PC-3 (cell line): ENCODE measurements around the gene IQSEC1. TPM values are rescaled to one million over a fixed set of nuclear protein-coding genes. Genes with fewer than 3 reads are reported as not detected.

Experiments
- ATAC-seq: fragments of 200-7000 bp; cut with Tn5 transposase; 2 replicates; pipeline ENCODE4 v1.9.1; 2020; ENCODE audit warnings: mild to moderate bottlenecking, moderate library complexity
- BruUV-seq: library from RNA; stranded (reverse); fragments of 400-500 nt; replicated peaks from 2 replicates; lab custom pipeline; 2021; lab: Mats Ljungman, UMichigan
- CTCF ChIA-PET: fragments of 300-600 bp; sonication (Branson Sonifier 250); formaldehyde crosslinking; loops from one replicate; lab custom pipeline; 2022; ENCODE audit warnings: antibody characterized with exemption; lab: Charles Lee
- POLR2A ChIA-PET: fragments of 300-600 bp; sonication (Branson Sonifier 250); formaldehyde crosslinking; loops from one replicate; lab custom pipeline; 2022; ENCODE audit warnings: antibody characterized with exemption; ENCODE audit not compliant: unreplicated experiment; lab: Charles Lee
- DNase-seq: peaks from one replicate; pipeline ENCODE4 v3.0.0-alpha.2; 2015
- H2AFZ ChIP-seq: fragments of 300-600 bp; sonication (generic); 2 replicates; pipeline ENCODE4 v1.6.0; 2016; ENCODE audit warnings: antibody characterized with exemption, low read length
- H3F3A ChIP-seq: fragments of 300-600 bp; sonication (generic); one replicate; pipeline ENCODE4 v1.6.0; 2017; ENCODE audit warnings: antibody characterized with exemption, low read length, control low read depth, mild to moderate bottlenecking; ENCODE audit not compliant: unreplicated experiment
- H3K27ac ChIP-seq: fragments of 300-600 bp; sonication (generic); 2 replicates; pipeline ENCODE4 v1.5.1; 2016; ENCODE audit warnings: mild to moderate bottlenecking, low read length
- H3K27me3 ChIP-seq: fragments of 300-600 bp; sonication (generic); 2 replicates; pipeline ENCODE4 v1.6.1; 2016; ENCODE audit warnings: low read length, mixed read lengths
- H3K36me3 ChIP-seq: fragments of 300-600 bp; sonication (generic); 2 replicates; pipeline ENCODE4 v1.6.1; 2016; ENCODE audit warnings: low read depth, mixed run types, low read length, mixed read lengths
- H3K4me1 ChIP-seq: fragments of 300-600 bp; sonication (generic); 2 replicates; pipeline ENCODE4 v1.5.1; 2016; ENCODE audit warnings: low read length; ENCODE audit not compliant: insufficient read depth
- H3K4me2 ChIP-seq: fragments of 300-600 bp; sonication (generic); 2 replicates; pipeline ENCODE4 v1.6.0; 2016; ENCODE audit warnings: low read length
- H3K4me3 ChIP-seq: fragments of 300-600 bp; sonication (generic); 2 replicates; pipeline ENCODE4 v1.5.1; 2016; ENCODE audit warnings: mild to moderate bottlenecking, low read length, mixed read lengths
- H3K79me2 ChIP-seq: fragments of 300-600 bp; sonication (generic); 2 replicates; pipeline ENCODE4 v1.6.1; 2017; ENCODE audit warnings: low read length, mixed read lengths
- H3K9ac ChIP-seq: fragments of 300-600 bp; sonication (generic); 2 replicates; pipeline ENCODE4 v1.6.0; 2016; ENCODE audit warnings: mild to moderate bottlenecking, low read length
- H3K9me2 ChIP-seq: fragments of 300-600 bp; sonication (generic); replicated peaks from 2 replicates; pipeline ENCODE4 v1.6.1; 2016; ENCODE audit warnings: mixed run types, low read length, mixed read lengths
- H3K9me3 ChIP-seq: fragments of 300-600 bp; sonication (generic); 2 replicates; pipeline ENCODE4 v1.6.1; 2016; ENCODE audit warnings: low read length, mixed read lengths
- H4K20me1 ChIP-seq: fragments of 300-600 bp; sonication (generic); 2 replicates; pipeline ENCODE4 v1.6.1; 2016; ENCODE audit warnings: low read length, mixed read lengths
- CTCF ChIP-seq: fragments of 300-600 bp; sonication (generic); conservative IDR thresholded peaks from 2 replicates; pipeline ENCODE4 v1.5.1; 2017; ENCODE audit warnings: antibody characterized with exemption, low read depth, mild to moderate bottlenecking, low read length
- EZH2 ChIP-seq: fragments of 300-600 bp; sonication (generic); IDR thresholded peaks from one replicate; pipeline ENCODE4 v1.6.1; 2017; ENCODE audit warnings: antibody characterized with exemption, mild to moderate bottlenecking, low read length; ENCODE audit not compliant: unreplicated experiment
- EZH2phosphoT487 ChIP-seq: fragments of 300-600 bp; sonication (generic); IDR thresholded peaks from 2 replicates; pipeline ENCODE4 v1.6.1; 2018; ENCODE audit warnings: mild to moderate bottlenecking, antibody characterized with exemption, low read length, borderline replicate concordance
- intact Hi-C: fragments of 100-400 bp; cut with micrococcal nuclease; formaldehyde crosslinking; loops from 2 replicates; pipeline ENCODE4 v1.9.0; 2023
- total RNA-seq: library from RNA; depleted of rRNA; stranded (reverse); fragments of >200 nt; gene quantifications from 2 replicates; pipeline ENCODE4 v1.2.3, GENCODE V29; 2014

Gene IQSEC1
- total RNA-seq, 1 experiment from 2014 or later = 37.9 TPM

GRCh38 chr3:12995389-12996180 is 77.6 kb downstream of the IQSEC1 start:
- H3K79me2 ChIP-seq = no peaks in the 10 kb centered on the region
- H3K9me2 ChIP-seq = no peaks in the 10 kb centered on the region
- peak overlapping the region; percentile 84; the same call in 1 of the 2 replicates for H3K4me3 ChIP-seq
- ATAC-seq (no peak), DNase-seq (no peak)
- no peaks in the 10 kb centered on the region for H3K36me3 ChIP-seq
- H4K20me1 ChIP-seq = no peaks in the 10 kb centered on the region
- peaks cover 20% of the 10 kb centered on the region for H3K4me1 ChIP-seq
- CTCF ChIA-PET = interaction anchor here (0.6 to 0.9 kb wide), 3 partner anchors 10 to 73 kb away, joined by 3 to 5 read pairs (median 3); no protein-coding TSS in a partner anchor
- H2AFZ ChIP-seq = peak overlapping the region; percentile 91
- no TSS peak for BruUV-seq
- no peaks in the 10 kb centered on the region for H3F3A ChIP-seq
- POLR2A ChIA-PET = interaction anchor here (0.5 to 0.6 kb wide), 2 partner anchors 27 to 73 kb away, joined by 3 to 10 read pairs; no protein-coding TSS in a partner anchor
- H3K9ac ChIP-seq = no peak overlapping the region
- peak overlapping the region; percentile 97 for H3K4me2 ChIP-seq
- H3K9me3 ChIP-seq = no peaks in the 10 kb centered on the region
- no peak overlapping the region for H3K27ac ChIP-seq
- intact Hi-C loops = loop anchor here (10.0 kb wide), 1 partner anchor 101 kb away; no protein-coding TSS in a partner anchor
- H3K27me3 ChIP-seq = no peaks in the 10 kb centered on the region
- TF ChIP-seq CTCF (no peak), EZH2 (no peak), EZH2phosphoT487 (no peak)

- Histone ChIP-seq H3K9me3 (no peaks in the 10 kb centered on the region), H3K36me3 (no peaks in the 10 kb centered on the region), H4K20me1 (no peaks in the 10 kb centered on the region), H3F3A (no peaks in the 10 kb centered on the region), H3K27me3 (no peaks in the 10 kb centered on the region), H2AFZ (peak overlapping the region; percentile 91), H3K4me3 (peak overlapping the region; percentile 84), H3K79me2 (0 out of 2 replicates have a peak, but pooled peaks cover 3% of the 10 kb centered on the region), H3K9me2 (no peaks in the 10 kb centered on the region), H3K9ac (peak overlapping the region; percentile 73), H3K4me1 (peaks cover 28% of the 10 kb centered on the region), H3K4me2 (peak overlapping the region; percentile 97), H3K27ac (peak overlapping the region; percentile 21; the same call in 1 of the 2 replicates)
- peak; percentile 74 for ATAC-seq
- POLR2A ChIA-PET = interaction anchor here (0.5 to 0.6 kb wide), 2 partner anchors 27 to 73 kb away, joined by 3 to 10 read pairs; no protein-coding TSS in a partner anchor
- TF ChIP-seq EZH2 (no peak), CTCF (peak; percentile 92)
- BruUV-seq = TSS peak; percentile 50
- intact Hi-C loops = loop anchor here (1.0 to 10.0 kb wide), 2 partner anchors 100 to 126 kb away; no protein-coding TSS in a partner anchor
- peak; percentile 89 for DNase-seq
- CTCF ChIA-PET = interaction anchor here (0.6 to 0.9 kb wide), 3 partner anchors 9 to 74 kb away, joined by 3 to 5 read pairs (median 3); no protein-coding TSS in a partner anchor
Observed at GRCh38 chr3:12994607-12995388, 78.4 kb downstream of the IQSEC1 start.
